Colon (tissue), 2 donors: ENCODE measurements around the gene EPHX1.
"Not testable (repeated sequence)": the region's sequence is repeated elsewhere in the genome, so short reads cannot be mapped to it uniquely, and the experiment has no call there.

Source experiments
- FAIRE-seq: peaks from 2 replicates; lab custom pipeline; 2012; peaks lifted over from hg19 to GRCh38; lab: Jason Lieb, UNC
- donor health status: control.
- donor health status: control.

EPHX1 gene

GRCh38 chr1:225809842-225810578 is at the start of gene EPHX1:
Gene EPHX1 (plus strand): TSS chr1:225810124. CDS start chr1:225828730, 18,606 bp downstream.
- no peak for FAIRE-seq

GRCh38 chr1:225760531-225760930 is 49.4 kb upstream of the EPHX1 start:
- no peak for FAIRE-seq

GRCh38 chr1:225761395-225761794 is 48.5 kb upstream of the EPHX1 start:
- not testable (repeated sequence) for FAIRE-seq

- FAIRE-seq, result no peak
Observed at GRCh38 chr1:225762002-225762441, 47.9 kb upstream of the EPHX1 start.

GRCh38 chr1:225762444-225762843 is 47.5 kb upstream of the EPHX1 start:
- no peak for FAIRE-seq

GRCh38 chr1:225763716-225764548 is 46.0 kb upstream of the EPHX1 start:
- FAIRE-seq, result no peak

- FAIRE-seq, result no peak
Observed at GRCh38 chr1:225765982-225766674, 43.8 kb upstream of the EPHX1 start.

- FAIRE-seq, result no peak
Observed at GRCh38 chr1:225766967-225767633, 42.8 kb upstream of the EPHX1 start.

GRCh38 chr1:225767634-225768540 is 42.0 kb upstream of the EPHX1 start:
- FAIRE-seq, result no peak

- no peak for FAIRE-seq
Observed at GRCh38 chr1:225768662-225769426, 41.1 kb upstream of the EPHX1 start.

GRCh38 chr1:225769687-225770086 is 40.2 kb upstream of the EPHX1 start:
- FAIRE-seq, result no peak

- no peak for FAIRE-seq
Observed at GRCh38 chr1:225770561-225771248, 39.2 kb upstream of the EPHX1 start.

GRCh38 chr1:225771661-225772322 is 38.1 kb upstream of the EPHX1 start:
- FAIRE-seq, result no peak

GRCh38 chr1:225772323-225772768 is 37.6 kb upstream of the EPHX1 start:
- no peak for FAIRE-seq

- no peak for FAIRE-seq
Observed at GRCh38 chr1:225772848-225773247, 37.1 kb upstream of the EPHX1 start.

GRCh38 chr1:225774281-225775147 is 35.4 kb upstream of the EPHX1 start:
- FAIRE-seq, result no peak

- no peak for FAIRE-seq
Observed at GRCh38 chr1:225776294-225776693, 33.6 kb upstream of the EPHX1 start.

GRCh38 chr1:225777058-225777582 is 32.8 kb upstream of the EPHX1 start:
- no peak for FAIRE-seq
